IPS-15b (cell line): Measurements from ENCODE around the gene RPL35.
"Not testable (repeated sequence)": the region's sequence is repeated elsewhere in the genome, so short reads cannot be mapped to it uniquely, and the experiment has no call there.

Experiments
- H3K27me3 ChIP-seq: one replicate; pipeline ENCODE4 v1.6.1; 2013; ENCODE audit warnings: low read length; ENCODE audit not compliant: control insufficient read depth, insufficient read depth
- H3K36me3 ChIP-seq: one replicate; pipeline ENCODE4 v1.6.1; 2013; ENCODE audit warnings: low read length; ENCODE audit not compliant: control insufficient read depth, insufficient read depth
- H3K4me1 ChIP-seq: one replicate; pipeline ENCODE4 v1.6.1; 2013; ENCODE audit warnings: mild to moderate bottlenecking, low read length; ENCODE audit not compliant: control insufficient read depth, insufficient read depth
- H3K4me3 ChIP-seq: one replicate; pipeline ENCODE4 v1.5.1; 2013; ENCODE audit warnings: low read depth, low read length
- H3K9ac ChIP-seq: one replicate; pipeline ENCODE4 v1.6.1; 2013; ENCODE audit warnings: low read depth, mild to moderate bottlenecking, low read length
- H3K9me3 ChIP-seq: one replicate; pipeline ENCODE4 v1.6.1; 2013; ENCODE audit warnings: mild to moderate bottlenecking, low read length; ENCODE audit not compliant: control insufficient read depth, insufficient read depth

Gene RPL35

DNA sequence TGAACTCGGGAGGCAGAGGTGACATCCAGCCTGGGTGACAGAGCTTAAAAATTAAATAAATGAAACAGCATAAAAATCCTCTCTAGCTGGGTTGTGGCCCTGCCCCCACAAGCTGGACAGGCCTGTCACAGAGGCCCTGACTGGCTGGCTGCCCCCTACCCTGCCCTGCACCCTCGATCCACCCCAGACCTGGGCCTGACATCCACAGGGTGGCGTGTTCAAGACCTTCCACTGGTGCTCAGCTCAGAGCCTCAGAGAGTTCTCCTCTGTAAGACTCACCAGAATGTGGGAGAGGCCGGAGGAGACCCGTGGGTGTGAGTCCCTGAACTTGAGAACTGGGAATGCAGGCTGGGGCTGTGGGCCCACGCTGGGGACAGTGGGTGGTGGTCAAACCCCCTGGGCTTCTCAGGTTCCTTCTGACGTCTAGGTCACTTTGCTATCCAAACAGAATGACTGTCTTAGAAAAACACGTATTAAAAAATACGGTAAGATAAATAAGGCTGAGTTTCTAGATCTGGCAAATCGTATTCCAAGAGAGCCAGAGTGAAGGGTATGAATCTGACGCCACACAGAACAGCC, 18.2 kb downstream of the RPL35 start:
- Histone ChIP-seq H3K4me3 (no peak overlapping the region), H3K4me1 (peaks cover 5% of the 10 kb centered on the region), H3K36me3 (no peaks in the 10 kb centered on the region), H3K27me3 (no peaks in the 10 kb centered on the region), H3K9ac (no peak overlapping the region), H3K9me3 (no peaks in the 10 kb centered on the region)

DNA sequence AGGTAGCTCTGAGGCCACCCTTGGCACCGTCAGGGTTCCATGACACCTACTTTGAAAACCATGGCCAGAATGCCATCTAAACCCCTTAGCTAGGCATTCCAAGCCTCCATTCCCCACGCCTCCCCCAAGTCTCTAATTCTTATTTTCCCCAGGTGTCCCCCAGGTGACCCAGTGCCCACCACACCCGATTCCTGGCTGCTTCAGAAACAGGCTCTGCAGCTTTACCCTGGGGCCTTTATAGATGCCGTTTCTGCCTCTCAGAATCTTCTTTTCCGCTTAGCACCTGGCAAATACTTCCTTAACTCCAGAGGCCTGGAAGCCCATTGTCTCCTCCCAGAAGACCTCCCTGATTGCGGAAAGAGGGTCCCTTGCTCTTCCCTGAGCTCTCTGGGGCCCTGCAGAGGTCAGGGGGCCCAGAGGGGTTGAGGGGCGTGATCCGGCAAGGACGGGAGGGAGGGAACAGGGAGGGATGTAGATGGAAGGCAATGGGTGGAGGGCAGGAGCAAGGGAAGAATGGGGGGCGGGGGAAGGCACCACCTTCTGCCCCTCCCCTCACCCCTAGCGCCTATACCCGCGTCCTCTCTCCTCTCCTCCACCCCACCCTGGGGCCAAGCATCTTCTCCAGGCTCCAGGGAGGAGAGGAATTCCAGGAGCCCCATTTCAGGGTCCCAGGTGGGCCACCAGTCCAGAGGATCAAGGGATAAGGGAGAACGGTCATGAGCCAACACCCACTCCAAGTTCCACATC, 20.5 kb downstream of the RPL35 start:
- H3K9me3 ChIP-seq = no peaks in the 10 kb centered on the region
- no peaks in the 10 kb centered on the region for H3K36me3 ChIP-seq
- H3K4me3 ChIP-seq = no peak overlapping the region
- H3K27me3 ChIP-seq = no peaks in the 10 kb centered on the region
- H3K9ac ChIP-seq = no peak overlapping the region
- H3K4me1 ChIP-seq = peaks cover 5% of the 10 kb centered on the region

DNA sequence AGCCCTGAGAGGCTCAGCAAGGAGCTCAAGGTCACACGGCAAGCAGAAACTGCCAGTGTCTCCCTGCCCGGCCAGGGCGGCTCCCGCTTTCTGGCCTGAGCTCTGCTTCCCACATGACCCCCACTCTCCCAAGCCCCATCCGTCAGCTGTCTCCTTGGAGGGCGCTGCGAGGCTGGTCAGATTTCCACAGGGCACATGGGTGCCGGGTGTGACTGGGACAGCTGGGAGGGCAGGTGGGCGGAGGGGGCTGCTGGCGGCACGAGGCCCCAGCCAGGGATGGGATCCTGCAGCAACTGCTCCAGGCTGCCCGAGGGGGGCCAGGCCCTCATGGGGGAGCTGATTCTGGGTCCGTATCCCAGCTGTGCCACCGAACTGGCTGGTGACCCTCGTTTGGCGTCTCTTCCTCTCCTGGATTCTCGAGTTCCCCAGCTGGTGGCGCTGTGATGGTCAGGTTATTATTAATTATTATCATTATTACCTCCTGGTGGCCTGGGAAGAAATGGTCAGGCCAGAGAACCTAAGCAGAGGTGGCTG, 21.4 kb downstream of the RPL35 start:
- Histone ChIP-seq H3K27me3 (no peaks in the 10 kb centered on the region), H3K36me3 (no peaks in the 10 kb centered on the region), H3K4me3 (no peak overlapping the region), H3K9ac (no peak overlapping the region), H3K4me1 (peaks cover 5% of the 10 kb centered on the region), H3K9me3 (no peaks in the 10 kb centered on the region)

DNA sequence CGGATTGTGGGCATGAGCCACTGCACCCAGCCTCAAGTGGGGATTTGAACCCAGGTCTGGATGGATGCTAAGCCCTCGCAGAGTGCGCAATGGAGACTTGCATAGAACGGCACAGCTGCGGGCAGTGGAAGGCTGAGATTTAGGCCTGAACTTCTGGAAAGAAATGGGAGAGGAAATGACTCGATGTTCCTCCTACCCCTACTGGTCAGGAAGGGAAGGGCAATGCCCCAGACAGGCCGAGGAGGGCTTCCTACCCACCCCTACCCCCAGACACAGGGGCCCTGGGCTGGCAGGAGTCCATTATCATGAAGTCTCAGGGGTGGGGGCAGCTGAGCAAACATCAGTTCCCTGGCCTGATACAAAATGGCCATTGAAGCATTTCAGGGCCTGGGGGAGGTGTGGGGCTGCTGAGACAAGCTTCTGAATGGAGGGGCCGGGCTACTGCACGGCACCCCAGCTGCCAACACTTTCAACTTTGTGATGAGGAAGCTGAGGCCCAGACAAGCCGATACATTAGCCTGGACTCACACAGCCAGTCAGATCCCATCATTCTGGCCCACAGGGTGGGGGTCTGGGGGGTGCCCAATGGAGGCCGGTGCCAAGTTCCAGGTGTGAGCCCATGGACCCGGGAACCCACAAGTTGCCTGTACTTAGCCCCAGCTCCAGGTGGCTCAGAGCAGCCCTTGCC, 22.0 kb downstream of the RPL35 start:
- Histone ChIP-seq H3K9ac (no peak overlapping the region), H3K27me3 (no peaks in the 10 kb centered on the region), H3K4me1 (peaks cover 5% of the 10 kb centered on the region), H3K9me3 (no peaks in the 10 kb centered on the region), H3K36me3 (no peaks in the 10 kb centered on the region), H3K4me3 (no peak overlapping the region)

DNA sequence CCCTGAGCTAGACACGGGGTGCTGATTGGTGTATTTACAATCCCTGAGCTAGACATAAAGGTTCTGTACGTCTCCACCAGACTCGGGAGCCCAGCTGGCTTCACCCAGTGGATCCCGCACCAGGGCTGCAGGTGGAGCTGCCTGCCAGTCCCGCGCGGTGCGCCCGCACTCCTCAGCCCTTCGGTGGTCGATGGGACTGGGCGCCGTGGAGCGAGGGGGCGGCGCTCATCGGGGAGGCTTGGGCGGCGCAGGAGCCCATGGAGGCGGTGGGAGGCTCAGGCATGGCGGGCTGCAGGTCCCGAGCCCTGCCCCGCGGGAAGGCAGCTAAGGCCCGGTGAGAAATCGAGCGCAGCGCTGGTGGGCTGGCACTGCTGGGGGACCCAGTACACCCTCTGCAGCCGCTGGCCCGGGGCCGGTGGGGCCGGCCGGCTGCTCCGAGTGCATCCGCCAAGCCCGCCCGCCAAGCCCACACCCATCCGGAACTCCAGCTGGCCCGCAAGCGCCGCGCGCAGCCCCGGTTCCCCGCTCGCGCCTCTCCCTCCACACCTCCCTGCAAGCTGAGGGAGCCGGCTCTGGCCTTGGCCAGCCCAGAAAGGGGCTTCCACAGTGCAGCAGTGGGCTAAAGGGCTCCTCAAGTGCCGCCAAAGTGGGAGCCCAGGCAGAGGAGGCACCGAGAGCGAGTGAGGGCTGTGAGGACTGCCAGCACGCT, 23.0 kb downstream of the RPL35 start:
- not testable (repeated sequence) for H3K36me3 ChIP-seq, H3K9me3 ChIP-seq, H3K27me3 ChIP-seq, H3K4me1 ChIP-seq, H3K9ac ChIP-seq, H3K4me3 ChIP-seq

DNA sequence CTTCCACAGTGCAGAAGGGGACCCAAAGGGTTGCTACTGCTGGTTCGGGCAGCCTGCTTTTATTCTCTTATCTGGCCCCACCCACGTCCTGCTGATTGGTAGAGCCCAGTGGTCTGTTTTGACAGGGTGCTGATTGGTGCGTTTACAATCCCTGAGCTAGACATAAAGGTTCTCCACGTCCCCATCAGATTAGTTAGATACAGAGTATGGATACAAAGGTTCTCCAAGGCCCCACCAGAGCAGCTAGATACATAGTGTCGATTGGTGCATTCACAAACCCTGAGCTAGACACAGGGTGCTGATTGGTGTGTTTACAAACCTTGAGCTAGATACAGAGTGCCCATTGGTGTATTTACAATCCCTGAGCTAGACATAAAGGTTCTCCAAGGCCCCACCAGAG, 23.6 kb downstream of the RPL35 start:
- H3K36me3 ChIP-seq, H3K4me1 ChIP-seq, H3K9me3 ChIP-seq, H3K27me3 ChIP-seq, H3K9ac ChIP-seq, H3K4me3 ChIP-seq: not testable (repeated sequence)

DNA sequence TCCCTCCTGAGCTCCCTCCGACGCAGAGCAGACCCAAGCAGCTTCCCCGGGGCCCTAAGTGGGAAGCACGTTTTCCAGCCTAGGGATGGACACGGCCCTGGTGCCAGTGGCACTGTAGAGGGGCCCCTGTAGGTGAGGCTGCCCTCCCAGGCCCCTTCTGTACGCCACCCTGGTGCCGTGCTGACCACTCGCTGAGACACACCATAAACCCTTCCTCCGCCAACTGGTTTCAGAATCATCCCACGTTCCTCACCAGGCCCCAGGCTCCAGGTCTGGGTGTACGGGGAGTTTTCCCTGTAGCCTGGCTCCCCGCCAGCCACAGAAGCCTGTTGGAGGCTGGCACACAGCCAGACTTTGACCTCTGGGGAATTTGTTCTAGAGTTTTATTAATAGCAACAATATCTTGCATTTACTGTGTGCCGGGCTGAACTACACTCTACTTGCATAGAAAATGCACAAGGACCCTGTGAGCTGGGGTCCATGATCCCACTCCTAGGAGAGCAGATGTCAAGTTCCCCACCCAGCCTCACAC, 26.7 kb downstream of the RPL35 start:
- no peak overlapping the region for H3K4me3 ChIP-seq
- H3K27me3 ChIP-seq = no peaks in the 10 kb centered on the region
- H3K36me3 ChIP-seq = no peaks in the 10 kb centered on the region
- H3K4me1 ChIP-seq = peaks cover 2% of the 10 kb centered on the region
- no peak overlapping the region for H3K9ac ChIP-seq
- no peaks in the 10 kb centered on the region for H3K9me3 ChIP-seq

DNA sequence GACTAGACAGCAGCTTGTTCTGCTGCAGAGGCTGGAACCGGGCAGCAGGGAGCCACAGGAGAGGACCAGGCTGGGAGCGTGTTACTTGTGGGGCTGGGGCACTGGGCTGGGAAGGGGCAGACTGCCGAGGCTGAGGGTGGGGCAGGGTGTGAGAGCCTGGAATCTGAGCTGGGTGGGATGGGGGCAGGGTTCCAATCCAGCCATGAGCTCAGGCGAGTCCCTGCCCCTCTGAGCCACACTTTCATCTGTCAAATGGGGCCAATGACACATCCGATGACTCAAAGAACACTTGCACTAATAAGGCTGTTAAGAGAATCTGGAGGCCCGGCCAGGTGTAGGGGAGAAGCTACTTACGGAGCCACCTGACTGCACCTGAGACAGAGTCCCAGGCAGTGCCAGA, 27.2 kb downstream of the RPL35 start:
- Histone ChIP-seq H3K9me3 (no peaks in the 10 kb centered on the region), H3K36me3 (no peaks in the 10 kb centered on the region), H3K27me3 (no peaks in the 10 kb centered on the region), H3K4me1 (peaks cover 3% of the 10 kb centered on the region), H3K9ac (no peak overlapping the region), H3K4me3 (no peak overlapping the region)

DNA sequence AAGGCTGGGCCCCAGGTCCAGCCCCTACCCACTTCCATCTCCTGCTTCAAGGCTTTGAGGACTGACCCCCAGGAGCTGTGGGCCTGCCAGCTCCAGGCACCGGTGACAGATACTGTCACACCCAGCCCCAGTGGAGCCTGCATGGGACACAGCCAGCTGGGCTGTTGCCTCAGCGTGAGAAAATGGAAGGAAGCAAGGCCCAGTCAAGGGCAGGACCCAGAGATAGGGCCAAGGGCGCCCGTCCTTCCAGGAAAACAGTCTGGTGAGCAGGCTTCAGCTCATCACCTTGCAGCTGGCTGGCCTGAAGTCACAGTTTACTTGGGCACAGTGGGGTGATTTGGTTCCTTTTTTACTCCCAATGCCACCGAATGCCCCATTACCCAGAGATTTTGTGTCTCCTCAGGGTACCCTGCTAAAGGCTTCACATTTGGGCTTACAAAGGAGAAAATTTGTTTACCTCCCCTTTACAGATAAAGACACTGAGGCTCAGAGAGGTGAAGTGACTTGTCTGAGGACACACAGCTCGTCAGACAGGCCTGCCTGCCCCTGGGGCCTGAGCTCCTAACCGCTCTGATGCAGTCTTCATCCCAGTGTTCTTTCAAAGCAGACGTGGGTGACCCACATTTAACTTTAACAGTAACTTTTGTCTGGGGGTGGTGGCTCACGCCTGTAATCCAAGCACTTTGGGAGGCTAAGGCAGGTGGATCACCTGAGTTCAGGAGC, 30.0 kb downstream of the RPL35 start:
- no peaks in the 10 kb centered on the region for H3K27me3 ChIP-seq

DNA sequence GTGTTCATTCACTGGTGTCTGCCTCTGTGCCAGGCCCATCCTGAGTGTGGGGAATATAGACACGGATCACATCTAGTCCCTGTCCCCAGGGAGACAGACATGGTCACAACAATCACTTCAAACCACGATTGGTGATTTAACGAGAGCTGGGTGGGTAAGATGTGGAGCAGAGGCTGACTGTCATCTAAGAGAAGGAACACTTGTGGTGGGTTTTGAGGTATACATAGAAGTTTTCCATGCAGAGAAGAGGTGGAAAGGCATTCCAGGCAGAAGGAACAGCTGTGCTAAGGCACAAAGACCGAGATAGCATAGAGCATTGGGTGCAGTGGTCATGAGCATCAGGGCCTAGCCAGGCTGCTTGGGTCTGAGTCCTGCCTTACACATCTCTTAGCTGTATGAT, 31.2 kb downstream of the RPL35 start:
- H3K9me3 ChIP-seq = no peaks in the 10 kb centered on the region
- no peak overlapping the region for H3K4me3 ChIP-seq
- peaks cover 9% of the 10 kb centered on the region for H3K4me1 ChIP-seq
- no peaks in the 10 kb centered on the region for H3K36me3 ChIP-seq
- no peak overlapping the region for H3K9ac ChIP-seq
- no peaks in the 10 kb centered on the region for H3K27me3 ChIP-seq

More for the DNA sequence above, 30.0 kb downstream of the RPL35 start:
- H3K36me3 ChIP-seq = no peaks in the 10 kb centered on the region
- no peak overlapping the region for H3K4me3 ChIP-seq
- H3K9ac ChIP-seq = no peak overlapping the region
- peaks cover 9% of the 10 kb centered on the region for H3K4me1 ChIP-seq
- H3K9me3 ChIP-seq = no peaks in the 10 kb centered on the region

DNA sequence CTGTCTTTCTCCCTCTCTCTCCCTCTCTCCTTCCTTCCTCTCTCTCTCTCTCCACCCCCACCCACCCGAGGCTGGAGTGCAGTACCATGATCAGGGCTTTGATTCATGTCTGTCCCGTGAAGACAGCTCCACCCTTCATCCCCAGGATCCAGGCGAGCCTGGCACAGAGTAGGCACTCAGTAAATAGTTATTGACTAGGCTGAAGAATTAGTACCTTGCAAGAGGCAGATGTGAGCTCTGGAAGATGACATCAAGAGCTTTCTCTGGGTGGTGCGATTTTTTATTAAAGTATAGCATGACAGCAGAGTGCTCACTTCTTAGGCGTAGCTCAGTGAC, 32.5 kb downstream of the RPL35 start:
- Histone ChIP-seq H3K4me3 (no peak overlapping the region), H3K27me3 (no peaks in the 10 kb centered on the region), H3K9me3 (no peaks in the 10 kb centered on the region), H3K4me1 (peaks cover 7% of the 10 kb centered on the region), H3K9ac (no peak overlapping the region), H3K36me3 (no peaks in the 10 kb centered on the region)
